Measurements from ENCODE around the gene RAB11FIP2. TPM values are rescaled to one million over a fixed set of nuclear protein-coding genes. Genes with fewer than 3 reads are reported as not detected.

Gene RAB11FIP2
- total and polyA plus RNA-seq, 2 of the 4 experiments (the other 2 are of a cell fraction): 3.6 to 16.1 TPM

DNA sequence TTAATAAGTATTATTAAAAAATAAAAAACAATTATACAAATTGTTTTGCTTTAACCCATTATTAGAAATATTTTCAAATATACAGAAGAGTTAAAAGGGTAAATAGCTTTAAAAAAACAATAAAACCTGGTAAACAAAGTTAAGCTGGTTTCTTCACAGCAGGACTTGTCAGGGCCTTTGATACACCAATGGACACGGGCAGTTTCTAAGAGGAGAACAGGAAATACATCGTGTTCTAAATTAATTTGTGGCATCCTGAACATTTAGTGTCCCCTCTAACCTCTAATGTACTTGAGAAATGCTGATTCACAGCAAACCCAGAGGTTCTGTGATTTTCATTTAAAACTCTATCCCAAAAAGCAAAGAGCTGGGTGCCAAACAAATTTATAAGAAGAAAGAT, 80.8 kb downstream of the RAB11FIP2 start:
- WGBS, 2 experiments (ENCODE audit: extremely low coverage in 2 of 2, insufficient read length in 1 of 2): no CpG with 5 or more reads among the region's 2 CpGs

More for the DNA sequence above, 80.8 kb downstream of the RAB11FIP2 start:
- H3K4me3 ChIP-seq (ENCODE audit: insufficient read depth, low read depth, low read length): no peak overlapping the region
- H3K79me1 ChIP-seq (ENCODE audit: low read depth in 1 of 2, low read length in 2 of 2): no peaks in the 10 kb centered on the region
- no peaks in the 10 kb centered on the region for H3K36me3 ChIP-seq (ENCODE audit: control insufficient read depth, insufficient read depth, low read length)
- H4K20me1 ChIP-seq (ENCODE audit: insufficient read depth, low read length): no peaks in the 10 kb centered on the region
- H2BK5ac ChIP-seq (ENCODE audit: low read depth, low read length, poor library complexity, severe bottlenecking): no peak overlapping the region
- TF ChIP-seq NFE2L2 (IDR thresholded peaks at IDR 0.05; ENCODE audit: low read depth, low read length) (no peak), MXI1 (IDR thresholded peaks at IDR 0.05; ENCODE audit: borderline replicate concordance, low read depth, low read length) (no peak), MAZ (IDR thresholded peaks at IDR 0.05; ENCODE audit: borderline replicate concordance, low read depth, low read length) (no peak), CHD1 (IDR thresholded peaks at IDR 0.05; ENCODE audit: low read depth, low read length) (no peak), RCOR1 (IDR thresholded peaks at IDR 0.05; ENCODE audit: insufficient replicate concordance, low read length) (no peak), BHLHE40 (IDR thresholded peaks at IDR 0.05; ENCODE audit: low read depth, low read length) (no peak), RFX5 (IDR thresholded peaks at IDR 0.05; ENCODE audit: low read depth, low read length) (no peak), RAD21 (IDR thresholded peaks at IDR 0.05; ENCODE audit: low read length) (no peak), FOS (IDR thresholded peaks at IDR 0.05; ENCODE audit: low read depth, low read length) (no peak), CEBPB (IDR thresholded peaks at IDR 0.05; ENCODE audit: low read depth, low read length) (no peak), SMC3 (IDR thresholded peaks at IDR 0.05; ENCODE audit: low read depth, low read length) (no peak), MAFK (IDR thresholded peaks at IDR 0.05; ENCODE audit: low read depth, low read length) (no peak), POLR2A (IDR thresholded peaks at IDR 0.05; ENCODE audit: low read depth, low read length) (no peak)
- TF ChIP-seq, protein P1, sequence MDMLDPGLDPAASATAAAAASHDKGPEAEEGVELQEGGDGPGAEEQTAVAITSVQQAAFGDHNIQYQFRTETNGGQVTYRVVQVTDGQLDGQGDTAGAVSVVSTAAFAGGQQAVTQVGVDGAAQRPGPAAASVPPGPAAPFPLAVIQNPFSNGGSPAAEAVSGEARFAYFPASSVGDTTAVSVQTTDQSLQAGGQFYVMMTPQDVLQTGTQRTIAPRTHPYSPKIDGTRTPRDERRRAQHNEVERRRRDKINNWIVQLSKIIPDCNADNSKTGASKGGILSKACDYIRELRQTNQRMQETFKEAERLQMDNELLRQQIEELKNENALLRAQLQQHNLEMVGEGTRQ (IDR thresholded peaks at IDR 0.05; ENCODE audit: low read depth, low read length): no peak
- TF ChIP-seq, protein P2, sequence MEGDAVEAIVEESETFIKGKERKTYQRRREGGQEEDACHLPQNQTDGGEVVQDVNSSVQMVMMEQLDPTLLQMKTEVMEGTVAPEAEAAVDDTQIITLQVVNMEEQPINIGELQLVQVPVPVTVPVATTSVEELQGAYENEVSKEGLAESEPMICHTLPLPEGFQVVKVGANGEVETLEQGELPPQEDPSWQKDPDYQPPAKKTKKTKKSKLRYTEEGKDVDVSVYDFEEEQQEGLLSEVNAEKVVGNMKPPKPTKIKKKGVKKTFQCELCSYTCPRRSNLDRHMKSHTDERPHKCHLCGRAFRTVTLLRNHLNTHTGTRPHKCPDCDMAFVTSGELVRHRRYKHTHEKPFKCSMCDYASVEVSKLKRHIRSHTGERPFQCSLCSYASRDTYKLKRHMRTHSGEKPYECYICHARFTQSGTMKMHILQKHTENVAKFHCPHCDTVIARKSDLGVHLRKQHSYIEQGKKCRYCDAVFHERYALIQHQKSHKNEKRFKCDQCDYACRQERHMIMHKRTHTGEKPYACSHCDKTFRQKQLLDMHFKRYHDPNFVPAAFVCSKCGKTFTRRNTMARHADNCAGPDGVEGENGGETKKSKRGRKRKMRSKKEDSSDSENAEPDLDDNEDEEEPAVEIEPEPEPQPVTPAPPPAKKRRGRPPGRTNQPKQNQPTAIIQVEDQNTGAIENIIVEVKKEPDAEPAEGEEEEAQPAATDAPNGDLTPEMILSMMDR (conservative IDR thresholded peaks at IDR 0.05; ENCODE audit: low read depth, low read length): no peak
- TF ChIP-seq, protein P3, sequence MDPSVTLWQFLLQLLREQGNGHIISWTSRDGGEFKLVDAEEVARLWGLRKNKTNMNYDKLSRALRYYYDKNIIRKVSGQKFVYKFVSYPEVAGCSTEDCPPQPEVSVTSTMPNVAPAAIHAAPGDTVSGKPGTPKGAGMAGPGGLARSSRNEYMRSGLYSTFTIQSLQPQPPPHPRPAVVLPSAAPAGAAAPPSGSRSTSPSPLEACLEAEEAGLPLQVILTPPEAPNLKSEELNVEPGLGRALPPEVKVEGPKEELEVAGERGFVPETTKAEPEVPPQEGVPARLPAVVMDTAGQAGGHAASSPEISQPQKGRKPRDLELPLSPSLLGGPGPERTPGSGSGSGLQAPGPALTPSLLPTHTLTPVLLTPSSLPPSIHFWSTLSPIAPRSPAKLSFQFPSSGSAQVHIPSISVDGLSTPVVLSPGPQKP (IDR thresholded peaks at IDR 0.05; ENCODE audit: borderline replicate concordance, low read depth, low read length): no peak
- no peak overlapping the region for H3K18ac ChIP-seq (ENCODE audit: low read depth, low read length)
- no peak overlapping the region for H3K9ac ChIP-seq (ENCODE audit: low read depth, low read length)
- in situ Hi-C loops (cut with MboI; ENCODE audit: low sequenced_read_pairs): no loop called here
- CTCF ChIA-PET: no interaction called here
- DNase-seq (no peak), ATAC-seq (ENCODE audit: low read depth) (no peak)
- no peak overlapping the region for H4K91ac ChIP-seq (ENCODE audit: insufficient read depth, low read depth, low read length)
- H2BK20ac ChIP-seq (ENCODE audit: low read depth, low read length): no peak overlapping the region
- no peaks in the 10 kb centered on the region for H3K9me3 ChIP-seq (ENCODE audit: control insufficient read depth, insufficient read depth, low read length)
- no peak overlapping the region for H2AK5ac ChIP-seq (ENCODE audit: low read depth, low read length)
- intact Hi-C loops (cut with micrococcal nuclease): no loop called here
- dilution Hi-C loops (cut with HindIII; ENCODE audit: low sequenced_read_pairs, unreplicated experiment): no loop called here
- H4K5ac ChIP-seq (ENCODE audit: low read depth, low read length): no peak overlapping the region
- no peak overlapping the region for H2BK15ac ChIP-seq (ENCODE audit: low read depth, low read length)
- no peaks in the 10 kb centered on the region for H3K4me1 ChIP-seq (ENCODE audit: control insufficient read depth, insufficient read depth, low read length)
- no peaks in the 10 kb centered on the region for H3K27me3 ChIP-seq (ENCODE audit: control insufficient read depth, insufficient read depth, low read length)
- H2AFZ ChIP-seq (replicated peaks; ENCODE audit: low read length, poor library complexity): no peak overlapping the region
- POLR2A ChIA-PET (ENCODE audit: unreplicated experiment): no interaction called here
- H3K56ac ChIP-seq (ENCODE audit: extremely low read depth, insufficient read depth, low read length): no peak overlapping the region
- no peak overlapping the region for H3K27ac ChIP-seq (ENCODE audit: insufficient read depth, low read length)
- H2AK9ac ChIP-seq (replicated peaks; ENCODE audit: low read depth, low read length, poor library complexity): no peak overlapping the region
- no peak overlapping the region for H3K4me2 ChIP-seq (ENCODE audit: low read depth, low read length)
- no peak overlapping the region for H3K14ac ChIP-seq (replicated peaks; ENCODE audit: low read depth, low read length)
- H4K8ac ChIP-seq (ENCODE audit: low read depth in 2 of 2, low read length in 2 of 2): no peak overlapping the region
- H2BK120ac ChIP-seq (ENCODE audit: low read depth, low read length): no peak overlapping the region
- no peak overlapping the region for H3K4ac ChIP-seq (ENCODE audit: low read depth, low read length)
- no TSS peak for BruUV-seq (replicated peaks)
- no peaks in the 10 kb centered on the region for H3K9me1 ChIP-seq (ENCODE audit: insufficient read depth, low read length)
- H3K23ac ChIP-seq (ENCODE audit: low read depth, low read length): no peak overlapping the region
